ENCODE data around the gene CFAP100.

DNA sequence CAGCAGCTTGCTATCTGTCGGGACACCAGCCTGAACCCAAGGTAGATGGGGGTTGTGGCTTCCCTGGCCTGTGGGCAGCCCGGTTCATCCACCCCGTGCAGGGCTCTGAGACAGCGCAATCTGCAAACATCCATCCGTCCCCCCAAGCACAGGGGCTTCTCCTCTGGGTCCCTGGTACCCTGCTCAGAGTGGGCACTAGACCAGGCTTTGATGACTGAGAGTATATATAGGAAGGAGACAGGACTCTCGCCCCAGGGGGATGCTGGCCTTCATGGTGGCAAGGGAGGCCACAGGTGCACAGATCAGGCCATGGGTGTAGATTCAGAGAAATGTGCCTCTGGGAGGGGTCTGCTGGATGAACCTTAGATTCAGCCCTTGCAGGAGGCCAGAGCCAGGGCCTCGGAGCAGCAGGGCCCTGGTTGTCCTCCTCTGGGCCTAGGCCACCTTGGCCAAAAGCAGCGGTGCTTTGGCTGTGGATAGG, 40.3 kb downstream of the CFAP100 start:
- TF ChIP-seq, protein P1, sequence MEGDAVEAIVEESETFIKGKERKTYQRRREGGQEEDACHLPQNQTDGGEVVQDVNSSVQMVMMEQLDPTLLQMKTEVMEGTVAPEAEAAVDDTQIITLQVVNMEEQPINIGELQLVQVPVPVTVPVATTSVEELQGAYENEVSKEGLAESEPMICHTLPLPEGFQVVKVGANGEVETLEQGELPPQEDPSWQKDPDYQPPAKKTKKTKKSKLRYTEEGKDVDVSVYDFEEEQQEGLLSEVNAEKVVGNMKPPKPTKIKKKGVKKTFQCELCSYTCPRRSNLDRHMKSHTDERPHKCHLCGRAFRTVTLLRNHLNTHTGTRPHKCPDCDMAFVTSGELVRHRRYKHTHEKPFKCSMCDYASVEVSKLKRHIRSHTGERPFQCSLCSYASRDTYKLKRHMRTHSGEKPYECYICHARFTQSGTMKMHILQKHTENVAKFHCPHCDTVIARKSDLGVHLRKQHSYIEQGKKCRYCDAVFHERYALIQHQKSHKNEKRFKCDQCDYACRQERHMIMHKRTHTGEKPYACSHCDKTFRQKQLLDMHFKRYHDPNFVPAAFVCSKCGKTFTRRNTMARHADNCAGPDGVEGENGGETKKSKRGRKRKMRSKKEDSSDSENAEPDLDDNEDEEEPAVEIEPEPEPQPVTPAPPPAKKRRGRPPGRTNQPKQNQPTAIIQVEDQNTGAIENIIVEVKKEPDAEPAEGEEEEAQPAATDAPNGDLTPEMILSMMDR (IDR thresholded peaks at IDR 0.05) = no peak
- no peak for TF ChIP-seq POLR2A (IDR thresholded peaks at IDR 0.05)

Data from thyroid gland (tissue), 4 donors.